ENCODE results near the gene IGF2BP3.
A peak's percentile ranks its signal among the peaks of the same experiment; 100 is the strongest.
"Not testable (repeated sequence)": the region's sequence is repeated elsewhere in the genome, so short reads cannot be mapped to it uniquely, and the experiment has no call there.

Gene IGF2BP3
- 0.09 to 0.39 (median 0.17) reads per million in 3 donors for total RNA-seq

DNA sequence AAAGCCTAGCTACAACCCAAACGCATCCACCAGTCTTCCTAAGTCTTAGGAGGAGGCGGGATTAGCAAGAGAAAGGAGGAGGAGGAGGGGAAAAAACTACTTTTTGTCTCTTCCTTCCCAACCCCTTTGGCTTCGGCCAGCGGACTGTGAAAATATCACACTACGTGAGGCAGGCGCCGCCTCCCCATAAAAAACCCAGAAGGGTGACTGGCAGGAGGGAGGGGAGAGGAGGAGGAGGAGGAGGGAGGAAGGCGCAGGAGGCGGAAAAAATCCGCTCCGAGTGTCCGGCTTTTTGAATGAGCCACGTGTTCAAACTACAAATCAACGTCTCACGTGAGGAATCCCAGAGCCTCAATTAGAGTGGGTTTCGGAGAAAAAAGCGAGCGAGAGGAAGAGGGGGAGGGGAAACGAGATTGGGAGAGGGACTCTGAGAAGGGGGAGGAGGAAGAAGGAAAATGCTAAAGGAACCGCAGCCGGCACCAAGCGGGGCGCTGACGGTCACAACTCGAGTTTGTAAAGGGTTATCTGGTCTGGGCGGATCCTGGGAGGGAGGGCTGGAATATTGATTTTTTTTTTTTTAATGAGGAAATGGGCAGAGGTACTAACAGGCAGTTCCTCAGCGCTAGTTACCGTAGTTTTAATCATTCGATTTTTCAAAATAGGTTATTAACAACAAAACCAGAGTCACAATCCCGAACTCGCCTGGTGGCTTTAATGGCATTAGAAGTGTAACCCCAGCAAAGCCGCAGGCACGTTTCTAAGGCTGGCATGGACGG lies at the start of gene IGF2BP3:
TSS of gene IGF2BP3 (minus strand) at position 162 of the 776 bp plus-strand sequence. CDS start 381 bp downstream, outside the sequence.
- Histone ChIP-seq H3K4me1 (ENCODE audit: control insufficient read depth, insufficient read depth, low read length, poor library complexity, severe bottlenecking) (peaks cover 49% of the 10 kb centered on the region), H3K4me3 (ENCODE audit: insufficient read depth, low read depth, low read length, poor library complexity, severe bottlenecking) (peak within 1 kb of the TSS; percentile 50), H3K27me3 (replicated peaks; ENCODE audit: control insufficient read depth, insufficient read depth, low read length, poor library complexity, severe bottlenecking) (peaks cover 94% of the 10 kb centered on the region), H3K9me3 (ENCODE audit: control insufficient read depth, low read length) (no peaks in the 10 kb centered on the region), H3K27ac (ENCODE audit: insufficient read depth, low read length, poor library complexity, severe bottlenecking) (no peak within 1 kb of the TSS), H3K36me3 (ENCODE audit: control insufficient read depth, insufficient read depth, low read length) (no peaks in the 10 kb centered on the region)
- no peak for DNase-seq

DNA sequence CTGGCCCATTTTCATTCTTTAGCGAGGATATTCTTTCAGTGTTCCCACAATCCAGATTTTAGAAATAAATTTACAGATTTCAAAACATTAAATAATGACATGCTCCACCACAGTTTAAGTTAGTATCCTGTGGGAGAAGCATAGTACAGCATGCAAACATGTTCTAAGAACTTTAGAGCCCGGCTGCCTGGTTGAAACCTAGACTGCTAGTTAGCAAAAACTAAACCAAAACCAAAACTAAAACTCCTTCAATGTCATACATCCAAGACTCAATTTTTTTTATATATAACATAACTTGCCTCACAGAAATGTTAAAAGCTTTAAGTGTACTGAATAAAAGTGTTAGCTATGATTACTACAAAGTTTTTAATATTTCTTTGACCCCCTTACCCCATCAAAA lies 44.5 kb upstream of the IGF2BP3 start:
- H3K4me3 ChIP-seq (ENCODE audit: insufficient read depth, low read depth, low read length, poor library complexity, severe bottlenecking): no peak overlapping the region
- H3K27me3 ChIP-seq (replicated peaks; ENCODE audit: control insufficient read depth, insufficient read depth, low read length, poor library complexity, severe bottlenecking): no peaks in the 10 kb centered on the region
- no peaks in the 10 kb centered on the region for H3K9me3 ChIP-seq (ENCODE audit: control insufficient read depth, low read length)
- no peak overlapping the region for H3K27ac ChIP-seq (ENCODE audit: insufficient read depth, low read length, poor library complexity, severe bottlenecking)
- no peaks in the 10 kb centered on the region for H3K4me1 ChIP-seq (ENCODE audit: control insufficient read depth, insufficient read depth, low read length, poor library complexity, severe bottlenecking)
- peaks cover 86% of the 10 kb centered on the region for H3K36me3 ChIP-seq (ENCODE audit: control insufficient read depth, insufficient read depth, low read length)
- DNase-seq: no peak

DNA sequence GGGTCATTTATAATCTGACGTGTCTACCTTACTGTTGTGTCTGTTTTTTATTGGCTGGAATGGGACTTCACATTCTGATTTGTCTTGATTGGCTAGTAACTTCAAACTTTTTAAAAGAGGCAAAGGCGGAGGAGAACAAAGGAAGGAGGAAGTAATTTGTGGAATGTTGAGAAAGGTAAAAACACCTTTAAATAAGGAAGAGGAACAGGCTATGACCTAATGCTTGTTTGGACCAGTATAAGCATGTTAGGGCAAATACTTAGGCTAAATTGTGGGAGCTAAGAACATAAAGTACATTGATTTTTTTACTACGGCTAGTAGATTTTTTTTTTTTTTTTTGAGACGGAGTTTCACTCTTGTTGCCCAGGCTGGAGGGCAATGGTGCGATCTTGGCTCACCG lies 43.5 kb upstream of the IGF2BP3 start:
- not testable (repeated sequence) for H3K9me3 ChIP-seq (ENCODE audit: control insufficient read depth, low read length); H3K4me1 ChIP-seq (ENCODE audit: control insufficient read depth, insufficient read depth, low read length, poor library complexity, severe bottlenecking); DNase-seq; H3K27ac ChIP-seq (ENCODE audit: insufficient read depth, low read length, poor library complexity, severe bottlenecking); H3K27me3 ChIP-seq (replicated peaks; ENCODE audit: control insufficient read depth, insufficient read depth, low read length, poor library complexity, severe bottlenecking); H3K4me3 ChIP-seq (ENCODE audit: insufficient read depth, low read depth, low read length, poor library complexity, severe bottlenecking)
- peaks cover 86% of the 10 kb centered on the region for H3K36me3 ChIP-seq (ENCODE audit: control insufficient read depth, insufficient read depth, low read length)

DNA sequence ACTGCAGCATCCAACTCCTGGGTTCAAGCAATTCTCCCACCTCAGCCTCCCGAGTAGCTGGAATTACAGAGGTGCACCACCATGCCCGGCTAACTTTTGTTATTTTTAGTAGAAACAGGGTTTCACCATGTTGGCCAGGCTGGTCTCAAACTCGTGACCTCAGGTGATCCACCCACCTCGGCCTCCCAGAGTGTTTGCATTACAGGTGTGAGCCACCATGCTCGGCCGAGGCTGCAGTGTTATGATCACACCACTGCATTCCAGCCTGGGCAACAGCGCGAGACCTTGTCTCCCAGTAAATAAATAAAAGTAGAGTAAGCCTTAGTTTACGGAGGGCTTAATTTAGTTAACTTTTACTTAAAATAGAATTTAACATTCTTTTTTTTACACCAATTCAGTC lies 23.7 kb upstream of the IGF2BP3 start:
- no peak overlapping the region for H3K27ac ChIP-seq (ENCODE audit: insufficient read depth, low read length, poor library complexity, severe bottlenecking)
- no peaks in the 10 kb centered on the region for H3K9me3 ChIP-seq (ENCODE audit: control insufficient read depth, low read length)
- H3K4me1 ChIP-seq (ENCODE audit: control insufficient read depth, insufficient read depth, low read length, poor library complexity, severe bottlenecking): no peaks in the 10 kb centered on the region
- no peak for DNase-seq
- H3K4me3 ChIP-seq (ENCODE audit: insufficient read depth, low read depth, low read length, poor library complexity, severe bottlenecking): no peak overlapping the region
- H3K36me3 ChIP-seq (ENCODE audit: control insufficient read depth, insufficient read depth, low read length): no peaks in the 10 kb centered on the region
- H3K27me3 ChIP-seq (replicated peaks; ENCODE audit: control insufficient read depth, insufficient read depth, low read length, poor library complexity, severe bottlenecking): no peaks in the 10 kb centered on the region

DNA sequence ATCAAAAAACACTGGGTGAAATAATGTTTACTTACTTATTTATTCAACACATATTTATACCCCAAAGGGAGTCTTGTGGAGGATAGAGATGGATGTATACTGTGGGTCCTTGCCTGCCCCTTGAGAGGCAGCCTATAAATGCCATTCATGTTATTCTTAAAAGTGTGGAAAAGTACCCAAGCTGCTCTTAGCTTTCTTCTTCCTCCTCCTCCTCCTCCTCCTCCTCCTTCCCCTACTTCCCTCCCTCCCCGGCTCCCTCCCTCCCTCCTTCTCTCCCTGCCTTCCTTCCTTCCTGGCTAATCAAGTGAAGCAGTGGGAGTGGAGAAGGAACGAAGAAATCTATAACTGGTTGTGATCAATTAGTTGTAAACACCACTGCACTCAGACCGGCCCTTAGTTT lies 21.2 kb upstream of the IGF2BP3 start:
- Histone ChIP-seq H3K4me3 (ENCODE audit: insufficient read depth, low read depth, low read length, poor library complexity, severe bottlenecking) (no peak overlapping the region), H3K9me3 (ENCODE audit: control insufficient read depth, low read length) (no peaks in the 10 kb centered on the region), H3K4me1 (ENCODE audit: control insufficient read depth, insufficient read depth, low read length, poor library complexity, severe bottlenecking) (no peaks in the 10 kb centered on the region), H3K36me3 (ENCODE audit: control insufficient read depth, insufficient read depth, low read length) (no peaks in the 10 kb centered on the region), H3K27me3 (replicated peaks; ENCODE audit: control insufficient read depth, insufficient read depth, low read length, poor library complexity, severe bottlenecking) (no peaks in the 10 kb centered on the region), H3K27ac (ENCODE audit: insufficient read depth, low read length, poor library complexity, severe bottlenecking) (no peak overlapping the region)
- DNase-seq: no peak

DNA sequence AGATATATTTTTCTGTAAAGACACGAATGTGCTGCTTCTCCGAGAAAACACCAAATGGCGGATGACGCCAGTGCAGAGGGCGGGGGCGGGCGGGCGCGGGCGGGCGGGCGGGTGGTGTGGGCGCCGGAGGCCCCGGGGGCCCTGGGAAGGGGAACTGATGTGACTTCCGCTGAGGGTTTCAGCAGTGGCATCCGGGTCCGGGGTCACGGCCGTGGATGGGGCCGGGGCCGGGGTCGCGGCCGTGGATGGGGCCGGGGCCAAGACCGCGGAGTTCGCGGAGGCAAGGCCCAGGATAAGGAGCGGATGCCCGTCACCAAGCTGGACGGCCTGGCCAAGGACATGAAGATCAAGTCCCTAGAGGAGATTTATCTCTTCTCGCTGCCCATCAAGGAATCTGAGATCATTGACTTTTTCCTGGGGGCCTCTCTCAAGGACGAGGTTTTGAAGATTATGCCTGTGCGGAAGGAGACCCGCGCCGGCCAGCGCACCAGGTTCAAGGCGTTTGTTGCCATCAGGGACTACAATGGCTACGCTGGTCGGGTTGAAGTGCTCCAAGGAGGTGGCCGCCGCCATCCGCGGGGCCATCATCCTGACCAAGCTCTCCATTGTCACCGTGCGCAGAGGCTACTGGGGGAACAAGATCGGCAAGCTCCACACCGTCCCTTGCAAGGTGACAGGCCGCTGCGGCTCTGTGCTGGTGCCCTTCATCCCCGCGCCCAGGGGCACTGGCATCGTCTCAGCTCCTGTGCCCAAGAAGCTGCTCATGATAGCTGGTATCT lies 20.3 kb upstream of the IGF2BP3 start:
- H3K27me3 ChIP-seq (replicated peaks; ENCODE audit: control insufficient read depth, insufficient read depth, low read length, poor library complexity, severe bottlenecking): no peaks in the 10 kb centered on the region
- peak overlapping the region; percentile 37 for H3K27ac ChIP-seq (ENCODE audit: insufficient read depth, low read length, poor library complexity, severe bottlenecking)
- H3K36me3 ChIP-seq (ENCODE audit: control insufficient read depth, insufficient read depth, low read length): no peaks in the 10 kb centered on the region
- H3K4me1 ChIP-seq (ENCODE audit: control insufficient read depth, insufficient read depth, low read length, poor library complexity, severe bottlenecking): no peaks in the 10 kb centered on the region
- no peaks in the 10 kb centered on the region for H3K9me3 ChIP-seq (ENCODE audit: control insufficient read depth, low read length)
- peak in 2 of 3 donors; percentile 32 to 41 for DNase-seq
- peak overlapping the region; percentile 52 for H3K4me3 ChIP-seq (ENCODE audit: insufficient read depth, low read depth, low read length, poor library complexity, severe bottlenecking)

DNA sequence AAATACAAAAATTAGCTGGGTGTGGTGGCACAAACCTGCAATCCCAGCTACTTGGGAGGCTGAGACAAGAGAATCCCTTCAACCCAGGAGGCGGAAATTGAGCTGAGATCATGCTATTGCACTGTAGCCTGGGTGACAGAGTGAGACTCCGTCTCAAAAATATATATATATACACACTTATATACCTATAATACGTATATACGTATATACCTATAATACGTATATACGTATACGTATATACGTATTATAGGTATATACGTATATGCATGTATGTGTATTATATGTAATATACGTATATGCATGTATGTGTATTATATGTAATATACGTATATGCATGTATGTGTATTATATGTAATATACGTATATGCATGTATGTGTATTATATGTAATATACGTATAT lies 18.4 kb upstream of the IGF2BP3 start:
- not testable (repeated sequence) for DNase-seq; H3K27me3 ChIP-seq (replicated peaks; ENCODE audit: control insufficient read depth, insufficient read depth, low read length, poor library complexity, severe bottlenecking); H3K4me1 ChIP-seq (ENCODE audit: control insufficient read depth, insufficient read depth, low read length, poor library complexity, severe bottlenecking); H3K4me3 ChIP-seq (ENCODE audit: insufficient read depth, low read depth, low read length, poor library complexity, severe bottlenecking); H3K36me3 ChIP-seq (ENCODE audit: control insufficient read depth, insufficient read depth, low read length); H3K27ac ChIP-seq (ENCODE audit: insufficient read depth, low read length, poor library complexity, severe bottlenecking); H3K9me3 ChIP-seq (ENCODE audit: control insufficient read depth, low read length)

DNA sequence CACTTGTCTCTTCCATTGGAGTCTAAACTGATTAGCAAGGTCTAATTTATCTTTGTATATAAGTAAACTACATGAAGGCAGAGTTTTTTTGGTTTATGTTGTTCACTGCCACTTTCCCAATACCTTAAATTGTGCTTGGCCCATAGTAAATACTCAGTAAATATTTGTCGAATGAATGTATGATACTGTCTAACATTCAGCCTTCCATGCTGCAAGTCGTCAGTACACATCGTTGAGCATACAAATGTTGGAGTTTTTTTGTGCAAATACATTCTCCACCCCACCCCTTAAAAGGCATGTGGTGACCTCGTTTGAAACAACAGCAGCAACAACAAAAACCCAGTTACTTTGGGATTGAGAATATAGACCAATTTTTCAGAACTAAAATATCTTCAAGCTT lies 17.4 kb upstream of the IGF2BP3 start:
- Histone ChIP-seq H3K9me3 (ENCODE audit: control insufficient read depth, low read length) (no peaks in the 10 kb centered on the region), H3K36me3 (ENCODE audit: control insufficient read depth, insufficient read depth, low read length) (no peaks in the 10 kb centered on the region), H3K27me3 (replicated peaks; ENCODE audit: control insufficient read depth, insufficient read depth, low read length, poor library complexity, severe bottlenecking) (no peaks in the 10 kb centered on the region), H3K4me3 (ENCODE audit: insufficient read depth, low read depth, low read length, poor library complexity, severe bottlenecking) (no peak overlapping the region), H3K27ac (ENCODE audit: insufficient read depth, low read length, poor library complexity, severe bottlenecking) (no peak overlapping the region), H3K4me1 (ENCODE audit: control insufficient read depth, insufficient read depth, low read length, poor library complexity, severe bottlenecking) (no peaks in the 10 kb centered on the region)
- no peak for DNase-seq

DNA sequence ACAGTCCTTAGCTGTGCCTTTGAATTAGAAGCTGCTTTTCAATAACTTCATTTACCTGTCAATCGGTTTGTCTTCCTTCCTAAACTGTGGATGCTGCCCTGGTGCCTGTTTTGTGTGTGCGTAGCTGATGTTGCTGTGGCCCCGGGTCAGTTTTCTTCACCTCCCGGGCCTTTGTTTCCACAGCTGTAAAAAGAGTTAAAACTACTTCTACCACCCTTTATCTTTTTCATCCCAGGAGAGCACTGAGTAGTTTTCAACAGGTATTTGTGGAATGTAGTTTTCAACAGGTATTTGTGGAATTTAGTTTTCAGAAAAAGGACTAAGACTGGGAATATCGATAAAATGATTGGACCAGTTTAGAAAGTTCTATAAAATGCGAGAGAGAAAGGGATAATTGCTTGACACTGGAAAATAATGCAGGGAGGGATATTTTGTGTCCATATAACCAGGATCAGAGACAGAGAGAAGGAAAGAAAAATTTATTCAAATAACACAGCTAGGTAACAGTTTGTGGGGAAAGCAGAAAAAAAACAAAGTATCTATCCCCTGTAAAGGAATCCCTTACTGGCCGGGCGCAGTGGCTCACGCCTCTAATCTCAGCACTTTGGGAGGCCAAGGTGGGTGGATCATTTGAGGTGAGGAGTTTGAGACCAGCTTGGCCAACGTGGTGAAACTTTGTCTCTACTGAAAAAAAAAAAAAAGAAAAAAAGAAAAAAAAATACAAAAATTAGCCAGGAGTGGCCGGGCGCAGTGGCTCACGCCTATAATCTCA lies 15.9 kb upstream of the IGF2BP3 start:
- H3K27ac ChIP-seq (ENCODE audit: insufficient read depth, low read length, poor library complexity, severe bottlenecking): no peak overlapping the region
- DNase-seq: no peak
- H3K27me3 ChIP-seq (replicated peaks; ENCODE audit: control insufficient read depth, insufficient read depth, low read length, poor library complexity, severe bottlenecking): no peaks in the 10 kb centered on the region
- no peaks in the 10 kb centered on the region for H3K9me3 ChIP-seq (ENCODE audit: control insufficient read depth, low read length)
- no peak overlapping the region for H3K4me3 ChIP-seq (ENCODE audit: insufficient read depth, low read depth, low read length, poor library complexity, severe bottlenecking)
- H3K36me3 ChIP-seq (ENCODE audit: control insufficient read depth, insufficient read depth, low read length): no peaks in the 10 kb centered on the region
- H3K4me1 ChIP-seq (ENCODE audit: control insufficient read depth, insufficient read depth, low read length, poor library complexity, severe bottlenecking): no peaks in the 10 kb centered on the region
